HPDE6-E6E7 (cell line): ENCODE data around the gene CUTA.

ENCODE experiments used
- DNase-seq: peaks from one replicate; pipeline ENCODE4 v3.0.0; 2011; ENCODE audit warnings: missing footprints; ENCODE audit errors: extremely low spot score

CUTA gene

GRCh38 chr6:33423777-33424176 lies 5.9 kb upstream of the CUTA start:
- DNase-seq: no peak

DNA sequence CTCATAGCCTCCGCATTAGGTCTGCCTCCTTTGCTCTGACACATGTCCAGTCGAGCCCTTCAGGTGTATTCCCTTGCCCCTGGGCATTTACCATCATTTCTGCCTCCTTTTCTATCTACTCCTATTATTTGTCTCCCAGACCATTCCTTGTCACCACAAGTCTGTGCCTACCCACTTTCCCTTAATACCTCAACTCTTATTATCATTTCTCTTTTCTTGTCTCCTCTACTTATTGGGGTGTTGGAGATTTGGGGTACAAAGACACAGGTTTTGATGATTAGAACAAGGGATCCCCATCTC lies 3.4 kb upstream of the CUTA start:
- DNase-seq: no peak

DNA sequence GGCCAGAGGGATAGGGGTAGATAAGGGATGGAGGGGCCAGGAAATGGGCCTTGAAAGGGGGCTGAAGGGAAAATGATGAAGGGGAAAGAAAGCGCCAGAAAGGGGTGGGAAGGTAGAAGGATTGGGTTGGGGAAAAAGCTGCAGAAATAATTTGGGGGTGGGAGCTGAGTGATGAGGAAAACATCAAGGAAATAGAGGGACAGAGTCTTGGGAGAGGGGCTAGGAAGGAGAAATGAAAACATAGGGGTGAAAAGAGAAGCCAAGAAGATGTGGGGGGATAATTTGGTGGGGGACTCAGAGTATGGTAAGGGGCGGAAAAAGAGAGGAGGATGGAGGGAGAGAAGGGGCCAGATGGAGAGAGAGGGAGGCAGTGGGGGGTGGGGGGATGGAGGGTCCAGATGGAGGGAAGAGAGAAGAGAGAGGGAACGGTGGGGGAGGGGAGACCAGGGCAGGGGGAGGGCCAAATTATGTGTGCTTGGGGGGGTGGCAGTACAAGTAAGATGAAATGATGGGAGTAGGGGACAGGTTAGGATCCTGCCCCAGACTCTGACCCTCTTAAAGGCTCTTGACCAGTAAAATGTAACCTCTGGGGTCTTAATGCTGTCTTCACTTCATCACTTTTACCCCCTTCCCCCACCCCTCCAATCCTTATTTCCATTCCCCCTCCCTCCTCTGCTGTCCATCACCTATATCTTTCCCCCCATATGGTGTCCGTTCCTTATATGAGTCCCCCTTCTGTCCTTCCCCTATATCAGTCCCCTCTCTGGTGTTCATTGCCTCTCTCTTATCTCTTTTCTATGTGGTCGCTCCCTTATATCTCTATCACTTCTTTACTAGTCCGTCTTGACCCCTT lies 2.8 kb upstream of the CUTA start:
- DNase-seq: no peak

- DNase-seq: no peak
Measured at GRCh38 chr6:33419580-33420490, 1.9 kb upstream of the CUTA start, which contains the start of gene SYNGAP1. Gene SYNGAP1, plus strand, starts transcription at chr6:33420065. Its CDS starts 200 bp downstream, at chr6:33420265.

GRCh38 chr6:33418690-33419291 lies 884 bp upstream of the CUTA start:
- DNase-seq: no peak

- DNase-seq: no peak
Measured at GRCh38 chr6:33417128-33417902, 592 bp downstream of the CUTA start.

GRCh38 chr6:33416386-33417127 lies 1.4 kb downstream of the CUTA start:
- no peak for DNase-seq

DNA sequence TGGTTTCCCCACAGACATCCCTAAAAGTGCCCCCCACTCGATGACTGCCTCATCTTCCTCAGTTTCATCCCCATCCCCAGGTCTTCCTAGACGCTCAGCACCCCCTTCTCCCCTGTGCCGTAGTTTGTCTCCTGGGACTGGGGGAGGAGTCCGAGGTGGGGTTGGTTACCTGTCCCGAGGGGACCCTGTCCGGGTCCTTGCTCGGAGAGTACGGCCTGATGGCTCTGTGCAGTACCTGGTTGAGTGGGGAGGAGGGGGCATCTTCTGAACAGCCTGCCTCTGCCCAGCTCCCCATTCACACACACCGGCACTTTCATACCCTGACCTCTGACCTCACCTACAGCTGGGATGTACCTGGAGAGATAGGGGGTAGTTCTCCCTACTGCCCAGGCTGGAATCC lies 2.1 kb downstream of the CUTA start:
- no peak for DNase-seq

GRCh38 chr6:33414592-33415271 lies 3.2 kb downstream of the CUTA start:
- no peak for DNase-seq

- DNase-seq: no peak
Measured at GRCh38 chr6:33413241-33414120, 4.4 kb downstream of the CUTA start.

DNA sequence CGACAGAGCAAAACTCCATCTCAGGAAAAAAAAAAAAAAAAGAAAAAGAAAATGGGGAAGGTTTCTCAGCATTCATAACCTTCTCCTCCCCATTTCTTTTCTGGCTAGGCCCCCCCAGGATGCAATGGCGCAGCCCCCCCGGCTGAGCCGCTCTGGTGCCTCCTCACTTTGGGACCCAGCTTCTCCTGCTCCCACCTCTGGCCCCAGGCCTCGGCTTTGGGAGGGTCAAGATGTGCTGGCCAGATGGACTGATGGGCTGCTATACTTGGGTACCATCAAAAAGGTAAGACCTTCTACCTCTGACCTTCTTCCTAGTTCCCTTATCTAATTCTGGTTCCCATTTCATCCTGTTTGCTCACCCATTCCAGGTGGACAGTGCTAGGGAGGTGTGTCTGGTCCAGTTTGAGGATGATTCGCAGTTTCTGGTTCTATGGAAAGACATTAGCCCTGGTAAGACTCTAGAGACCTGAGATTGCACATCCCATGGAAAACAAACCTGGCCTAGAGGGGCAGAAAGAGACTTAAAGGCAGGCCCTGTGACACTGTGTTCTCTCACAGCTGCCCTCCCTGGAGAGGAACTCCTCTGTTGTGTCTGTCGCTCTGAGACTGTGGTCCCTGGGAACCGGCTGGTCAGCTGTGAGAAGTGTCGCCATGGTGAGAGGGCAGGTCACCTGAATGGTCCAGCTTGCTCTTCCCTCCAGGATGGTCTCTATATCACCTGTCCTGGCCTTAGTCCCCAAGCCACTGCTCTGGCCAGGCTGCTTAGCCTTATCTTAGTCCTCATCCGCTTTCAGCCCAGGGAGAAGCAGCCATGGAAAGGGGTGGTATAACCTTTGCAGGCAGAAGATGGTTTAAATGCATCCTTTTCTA lies 5.5 kb downstream of the CUTA start:
- no peak for DNase-seq

DNA sequence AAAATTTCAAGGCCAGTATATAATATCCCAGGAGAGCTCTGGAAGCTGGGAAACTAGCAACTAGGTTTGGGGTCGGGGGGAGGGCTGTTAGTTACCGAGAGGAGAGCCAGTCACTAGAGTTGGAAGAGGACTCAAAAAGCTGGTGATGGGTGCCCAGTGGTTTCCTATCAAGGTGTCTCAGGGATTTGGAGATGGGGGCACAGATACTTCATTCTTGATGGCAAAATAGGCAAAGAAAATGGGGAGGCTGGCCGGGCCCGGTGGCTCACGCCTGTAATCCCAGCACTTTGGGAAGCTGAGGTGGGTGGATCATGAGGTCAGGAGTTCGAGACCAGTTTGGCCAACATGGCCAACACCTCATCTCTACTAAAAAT lies 6.3 kb downstream of the CUTA start:
- DNase-seq: no peak

- DNase-seq: peak; percentile 75
Measured at GRCh38 chr6:33410711-33411631, 6.9 kb downstream of the CUTA start, which contains the start of gene PHF1. Gene PHF1, plus strand, starts transcription at chr6:33411014. Its CDS starts 1,250 bp downstream, at chr6:33412264.

GRCh38 chr6:33410050-33410710 lies 7.7 kb downstream of the CUTA start:
- DNase-seq: peak; percentile 99

DNA sequence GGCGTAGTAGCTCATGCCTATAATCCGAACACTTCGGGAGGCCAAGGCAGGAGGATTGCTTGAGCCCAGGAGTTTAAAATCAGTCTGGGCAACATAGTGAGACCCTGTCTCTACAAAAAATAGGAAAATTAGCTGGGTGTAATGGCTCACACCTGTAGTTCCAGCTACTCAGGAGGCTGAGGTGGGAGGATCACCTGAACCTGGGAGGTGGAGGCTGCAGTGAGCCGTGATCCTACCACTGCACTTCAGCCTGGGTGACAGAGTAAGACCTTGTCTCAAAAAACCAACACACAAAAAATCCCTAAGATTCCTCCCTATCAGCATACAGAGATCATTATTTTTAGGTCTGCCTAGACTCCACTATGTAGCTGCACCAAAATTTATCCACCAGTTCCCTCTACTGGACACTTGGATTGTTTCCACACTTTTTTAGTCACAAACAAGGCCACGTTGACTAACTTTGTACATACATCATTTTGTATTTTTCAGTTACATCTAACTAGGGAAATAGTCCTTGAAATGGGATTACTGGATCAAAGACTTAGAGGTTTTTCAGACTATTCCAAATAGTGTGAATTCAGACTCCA lies 10.7 kb downstream of the CUTA start:
- no peak for DNase-seq

- no peak for DNase-seq
Measured at GRCh38 chr6:33406126-33406525, 11.8 kb downstream of the CUTA start.
